Liver (tissue), 3 donors: Measurements from ENCODE around the gene SLC66A2.

Source experiments
- GABPA ChIP-seq, 2 donors: IDR thresholded peaks in 1 of 2; conservative IDR thresholded peaks in 1 of 2; 2 replicates each; pipeline ENCODE4 v1.6.1; 2016; ENCODE audit warnings: antibody characterized with exemption in 2 of 2, mild to moderate bottlenecking in 1 of 2, moderate library complexity in 1 of 2
- HNF4A ChIP-seq, 2 donors: conservative IDR thresholded peaks; 2 replicates each; pipeline ENCODE4 v1.6.1; 2016; ENCODE audit warnings: antibody characterized with exemption in 2 of 2, mild to moderate bottlenecking in 2 of 2
- JUND ChIP-seq, 2 donors: IDR thresholded peaks; 2 replicates each; pipeline ENCODE4 v1.6.1; 2016; ENCODE audit warnings: antibody characterized with exemption in 2 of 2
- REST ChIP-seq: IDR thresholded peaks from 2 replicates; pipeline ENCODE4 v1.6.1; 2016; ENCODE audit warnings: antibody characterized with exemption, mild to moderate bottlenecking
- TAF1 ChIP-seq: conservative IDR thresholded peaks from 2 replicates; pipeline ENCODE4 v1.6.1; 2016; ENCODE audit warnings: antibody characterized with exemption, mild to moderate bottlenecking
- TF ChIP-seq, protein P1 (sequence below): fragments of 150-350 bp; IDR thresholded peaks from 2 replicates; pipeline ENCODE4 v1.5.1; 2017; ENCODE audit warnings: improper control_type of control experiment, low read depth, low read length; ENCODE audit not compliant: missing input control
- donor health status: healthy.
- donor health status: healthy.

GRCh38 chr18:79975043-79975442 is 23.6 kb upstream of the SLC66A2 start:
- TF ChIP-seq JUND (IDR thresholded peaks at IDR 0.05), result no peak
- no peak for TF ChIP-seq HNF4A (conservative IDR thresholded peaks at IDR 0.05)
- TF ChIP-seq, protein P1, sequence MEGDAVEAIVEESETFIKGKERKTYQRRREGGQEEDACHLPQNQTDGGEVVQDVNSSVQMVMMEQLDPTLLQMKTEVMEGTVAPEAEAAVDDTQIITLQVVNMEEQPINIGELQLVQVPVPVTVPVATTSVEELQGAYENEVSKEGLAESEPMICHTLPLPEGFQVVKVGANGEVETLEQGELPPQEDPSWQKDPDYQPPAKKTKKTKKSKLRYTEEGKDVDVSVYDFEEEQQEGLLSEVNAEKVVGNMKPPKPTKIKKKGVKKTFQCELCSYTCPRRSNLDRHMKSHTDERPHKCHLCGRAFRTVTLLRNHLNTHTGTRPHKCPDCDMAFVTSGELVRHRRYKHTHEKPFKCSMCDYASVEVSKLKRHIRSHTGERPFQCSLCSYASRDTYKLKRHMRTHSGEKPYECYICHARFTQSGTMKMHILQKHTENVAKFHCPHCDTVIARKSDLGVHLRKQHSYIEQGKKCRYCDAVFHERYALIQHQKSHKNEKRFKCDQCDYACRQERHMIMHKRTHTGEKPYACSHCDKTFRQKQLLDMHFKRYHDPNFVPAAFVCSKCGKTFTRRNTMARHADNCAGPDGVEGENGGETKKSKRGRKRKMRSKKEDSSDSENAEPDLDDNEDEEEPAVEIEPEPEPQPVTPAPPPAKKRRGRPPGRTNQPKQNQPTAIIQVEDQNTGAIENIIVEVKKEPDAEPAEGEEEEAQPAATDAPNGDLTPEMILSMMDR, result no peak
- no peak for TF ChIP-seq REST
- no peak for TF ChIP-seq GABPA (IDR thresholded peaks at IDR 0.05 in 1 of 2, conservative IDR thresholded peaks at IDR 0.05 in 1 of 2)
- no peak for TF ChIP-seq TAF1
